Thyroid gland (tissue), 4 donors: ENCODE measurements around the gene ENAH. TPM values are rescaled to one million over a fixed set of nuclear protein-coding genes. Genes with fewer than 3 reads are reported as not detected.
"Not testable (repeated sequence)": the region's sequence is repeated elsewhere in the genome, so short reads cannot be mapped to it uniquely, and the experiment has no call there.

ENCODE experiments used
- DNase-seq, 2 donors: peaks; one replicate each; pipeline ENCODE4 v3.0.0-alpha.2; 2019
- H3K27ac ChIP-seq, 3 donors: fragments of 200-600 bp; sonication (generic); 1 replicate in 2 of 3; 2 replicates in 1 of 3; pipeline ENCODE4 v1.5.1; 2016 to 2019; ENCODE audit warnings: mild to moderate bottlenecking in 1 of 3, moderate library complexity in 1 of 3
- H3K27me3 ChIP-seq: fragments of 200-600 bp; sonication (generic); one replicate; pipeline ENCODE4 v1.5.1; 2019
- H3K36me3 ChIP-seq, 2 donors: fragments of 200-600 bp; sonication (generic); one replicate each; pipeline ENCODE4 v1.5.1; 2016 to 2019
- H3K4me1 ChIP-seq, 2 donors: fragments of 200-600 bp; sonication (generic); one replicate each; pipeline ENCODE4 v1.5.1; 2017 to 2019
- H3K4me3 ChIP-seq, 3 donors: fragments of 200-600 bp; sonication (generic); replicated peaks in 1 of 3; 1 replicate in 2 of 3; 2 replicates in 1 of 3; pipeline ENCODE4 v1.5.1; 2016; ENCODE audit warnings: mild to moderate bottlenecking in 1 of 3
- H3K9me3 ChIP-seq: fragments of 200-600 bp; sonication (generic); one replicate; pipeline ENCODE4 v1.5.1; 2017
- CTCF ChIP-seq, 6 experiments: fragments of 200-600 bp in 3 of 6; fragments of 450-650 bp in 3 of 6; sonication (generic) in 3 of 6; IDR thresholded peaks; one replicate each; pipeline ENCODE4 v1.5.1; 2016 to 2019; ENCODE audit warnings: antibody characterized with exemption in 6 of 6, mild to moderate bottlenecking in 2 of 6, inconsistent platforms in 1 of 6, moderate library complexity in 1 of 6
- POLR2A ChIP-seq, 2 donors: fragments of 450-650 bp; IDR thresholded peaks; one replicate each; pipeline ENCODE4 v1.6.1; 2017; ENCODE audit warnings: antibody characterized with exemption in 2 of 2, mild to moderate bottlenecking in 2 of 2, moderate library complexity in 1 of 2
- WGBS, 2 donors: methylation state at CpG; one replicate each; pipeline ENCODE4 v1.1.5; 2017; 5-methylcytosine and 5-hydroxymethylcytosine counted together
- intact Hi-C: fragments of 100-400 bp; cut with DNase I; formaldehyde crosslinking; loops from one replicate; pipeline ENCODE4 v1.15.1; 2023
- total RNA-seq, 4 donors: library from RNA; depleted of rRNA; stranded (reverse); fragments of >200 nt; gene quantifications; one replicate each; pipeline ENCODE4 v1.2.3, GENCODE V29; 2016

The ENAH gene
- total RNA-seq, 4 donors from 2014 or later, result 24.5 to 31.4 (median 28.5) TPM

GRCh38 chr1:225635649-225636048 is 17.3 kb downstream of the ENAH start:
- intact Hi-C loops, result no loop called here
- Histone ChIP-seq H3K4me1 (peaks cover 0 to 6% of the 10 kb centered on the region in 2 donors), H3K27ac (no peak overlapping the region), H3K27me3 (no peaks in the 10 kb centered on the region), H3K36me3 (no peaks in the 10 kb centered on the region), H3K4me3 (no peak overlapping the region), H3K9me3 (no peaks in the 10 kb centered on the region)
- DNase-seq, result no peak
- no peak for TF ChIP-seq POLR2A (IDR thresholded peaks at IDR 0.05)

GRCh38 chr1:225632836-225633235 is 20.1 kb downstream of the ENAH start:
- H3K36me3 ChIP-seq, H3K27ac ChIP-seq, H3K4me1 ChIP-seq, H3K4me3 ChIP-seq, H3K9me3 ChIP-seq, intact Hi-C loops, DNase-seq, H3K27me3 ChIP-seq: not testable (repeated sequence)
- 90 to 91% methylated on average over 4 of the region's 4 CpGs for WGBS, 2 donors

- WGBS, 2 donors, result 92 to 97% methylated on average over 6 of the region's 6 CpGs
Observed at GRCh38 chr1:225631021-225631663, 21.8 kb downstream of the ENAH start.

GRCh38 chr1:225629483-225629882 is 23.4 kb downstream of the ENAH start:
- WGBS, 2 donors, result 91 to 92% methylated on average over 3 of the region's 3 CpGs
- no peak overlapping the region for H3K4me3 ChIP-seq
- no peaks in the 10 kb centered on the region for H3K27me3 ChIP-seq
- DNase-seq, result no peak
- no peaks in the 10 kb centered on the region for H3K36me3 ChIP-seq
- H3K27ac ChIP-seq, result no peak overlapping the region
- peaks cover 0 to 11% of the 10 kb centered on the region in 2 donors for H3K4me1 ChIP-seq
- intact Hi-C loops, result no loop called here
- no peaks in the 10 kb centered on the region for H3K9me3 ChIP-seq
- no peak for TF ChIP-seq CTCF (IDR thresholded peaks at IDR 0.05)
- TF ChIP-seq POLR2A (IDR thresholded peaks at IDR 0.05), result no peak

More at GRCh38 chr1:225631021-225631663, 21.8 kb downstream of the ENAH start:
- peaks cover 0 to 17% of the 10 kb centered on the region in 2 donors for H3K4me1 ChIP-seq
- H3K27me3 ChIP-seq, result no peaks in the 10 kb centered on the region
- no peaks in the 10 kb centered on the region for H3K9me3 ChIP-seq
- no peak overlapping the region for H3K4me3 ChIP-seq
- no peak overlapping the region for H3K27ac ChIP-seq
- no peaks in the 10 kb centered on the region for H3K36me3 ChIP-seq
- no peak for DNase-seq
- intact Hi-C loops, result no loop called here
- TF ChIP-seq CTCF (IDR thresholded peaks at IDR 0.05), result no peak
- TF ChIP-seq POLR2A (IDR thresholded peaks at IDR 0.05), result no peak

- H3K27me3 ChIP-seq, intact Hi-C loops, H3K4me3 ChIP-seq, H3K9me3 ChIP-seq, H3K36me3 ChIP-seq, H3K27ac ChIP-seq, DNase-seq: not testable (repeated sequence)
- H3K4me1 ChIP-seq, result peaks cover 0 to 11% of the 10 kb centered on the region in 2 donors
- WGBS, 2 donors, result 90 to 97% methylated on average over 13 of the region's 13 CpGs
Observed at GRCh38 chr1:225628794-225629193, 24.1 kb downstream of the ENAH start.

GRCh38 chr1:225627304-225627947 is 25.5 kb downstream of the ENAH start:
- Histone ChIP-seq H3K36me3 (no peaks in the 10 kb centered on the region), H3K27ac (no peak overlapping the region), H3K4me3 (no peak overlapping the region), H3K4me1 (peaks cover 0 to 11% of the 10 kb centered on the region in 2 donors), H3K27me3 (no peaks in the 10 kb centered on the region), H3K9me3 (no peaks in the 10 kb centered on the region)
- intact Hi-C loops, result no loop called here
- WGBS, 2 donors, result 52 to 62% methylated on average over 2 of the region's 2 CpGs
- peak in 1 of 2 donors; percentile 7 for DNase-seq
- TF ChIP-seq CTCF (IDR thresholded peaks at IDR 0.05), result no peak
- TF ChIP-seq POLR2A (IDR thresholded peaks at IDR 0.05), result no peak
